Stimulated activated CD8-positive, alpha-beta memory T cell treated with anti-CD3 and anti-CD28 coated beads, Interleukin-15, amount 100 ng/mL, for 24 hours (primary cell): ENCODE data around the gene PTPRD.

Experiments
- DNase-seq: peaks from one replicate; pipeline ENCODE4 v3.0.0-alpha.2; 2020; ENCODE audit warnings: low read depth

The PTPRD gene

GRCh38 chr9:8508671-8509290 lies 2104.0 kb downstream of the PTPRD start:
- DNase-seq, result no peak

GRCh38 chr9:8494571-8494970 lies 2118.2 kb downstream of the PTPRD start:
- DNase-seq, result no peak

- DNase-seq, result no peak
Observed at GRCh38 chr9:8492679-8493078, 2120.1 kb downstream of the PTPRD start.

GRCh38 chr9:8492024-8492423 lies 2120.8 kb downstream of the PTPRD start:
- DNase-seq, result no peak

GRCh38 chr9:8491563-8491962 lies 2121.2 kb downstream of the PTPRD start:
- no peak for DNase-seq

GRCh38 chr9:8489835-8490234 lies 2123.0 kb downstream of the PTPRD start:
- no peak for DNase-seq

GRCh38 chr9:8486095-8486494 lies 2126.7 kb downstream of the PTPRD start:
- no peak for DNase-seq

- DNase-seq, result no peak
Observed at GRCh38 chr9:8484597-8485191, 2128.1 kb downstream of the PTPRD start.

- DNase-seq, result no peak
Observed at GRCh38 chr9:8477450-8477849, 2135.4 kb downstream of the PTPRD start.

- DNase-seq, result no peak
Observed at GRCh38 chr9:8474937-8475336, 2137.9 kb downstream of the PTPRD start.

GRCh38 chr9:8473244-8474020 lies 2139.4 kb downstream of the PTPRD start:
- no peak for DNase-seq

GRCh38 chr9:8468045-8468637 lies 2144.7 kb downstream of the PTPRD start:
- DNase-seq, result no peak

GRCh38 chr9:8457816-8458215 lies 2155.0 kb downstream of the PTPRD start:
- no peak for DNase-seq

- no peak for DNase-seq
Observed at GRCh38 chr9:8457055-8457454, 2155.7 kb downstream of the PTPRD start.

- no peak for DNase-seq
Observed at GRCh38 chr9:8456344-8456743, 2156.5 kb downstream of the PTPRD start.

GRCh38 chr9:8450810-8451545 lies 2161.8 kb downstream of the PTPRD start:
- no peak for DNase-seq

- no peak for DNase-seq
Observed at GRCh38 chr9:8448226-8448625, 2164.6 kb downstream of the PTPRD start.

- no peak for DNase-seq
Observed at GRCh38 chr9:8447601-8448000, 2165.2 kb downstream of the PTPRD start.

- no peak for DNase-seq
Observed at GRCh38 chr9:8437876-8438275, 2174.9 kb downstream of the PTPRD start.

- no peak for DNase-seq
Observed at GRCh38 chr9:8437259-8437658, 2175.5 kb downstream of the PTPRD start.

GRCh38 chr9:8436786-8437185 lies 2176.0 kb downstream of the PTPRD start:
- no peak for DNase-seq

GRCh38 chr9:8434621-8435020 lies 2178.2 kb downstream of the PTPRD start:
- DNase-seq, result no peak
